ELR (cell line): Measurements from ENCODE around the gene ZFP69.
"Not testable (repeated sequence)": the region's sequence is repeated elsewhere in the genome, so short reads cannot be mapped to it uniquely, and the experiment has no call there.

Source experiments
- DNase-seq: peaks from one replicate; pipeline ENCODE4 v3.0.0-alpha.2; 2015; ENCODE audit warnings: low read depth

Gene ZFP69

DNA sequence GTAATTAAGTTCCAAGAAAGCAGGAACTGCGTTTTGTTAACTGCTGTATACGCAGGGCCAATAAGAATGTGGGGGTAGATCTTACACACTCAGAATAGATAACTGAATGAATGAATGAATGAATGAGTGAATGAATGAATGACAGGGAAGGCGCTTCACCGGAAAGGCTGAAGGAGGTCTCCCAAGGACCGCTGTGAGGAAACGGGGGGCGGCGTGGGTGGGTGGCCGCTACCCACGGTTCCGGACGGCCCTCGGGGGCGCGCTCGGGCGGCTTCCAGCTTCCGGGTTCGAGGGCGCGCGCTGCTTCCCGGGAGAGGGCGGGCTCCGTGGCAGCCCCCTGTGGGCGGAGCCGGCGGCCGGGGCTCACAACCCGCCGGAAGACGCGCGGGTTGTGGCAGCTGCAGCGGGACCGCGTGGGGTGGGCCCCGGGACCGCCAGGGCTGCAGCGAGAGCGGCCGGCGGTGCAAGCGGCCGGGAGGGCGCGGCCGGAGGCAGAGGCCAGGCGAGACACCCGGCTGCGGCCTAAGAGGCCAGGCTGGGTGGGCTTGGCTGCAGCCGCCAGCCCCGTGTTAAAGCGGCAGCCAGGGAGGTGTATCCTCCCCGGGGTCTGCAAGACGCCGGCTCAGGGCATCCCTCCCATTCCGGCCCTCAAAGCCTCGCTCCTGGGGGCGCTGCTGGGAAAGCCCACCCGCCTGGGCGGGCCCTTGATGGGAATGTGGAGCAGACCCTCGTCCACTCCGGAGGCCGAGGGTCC is at the start of gene ZFP69:
Gene ZFP69 (plus strand): TSS at position 367 of the 754 bp plus-strand sequence. CDS start 2,072 bp downstream, outside the sequence.
- DNase-seq = peak; percentile 81

DNA sequence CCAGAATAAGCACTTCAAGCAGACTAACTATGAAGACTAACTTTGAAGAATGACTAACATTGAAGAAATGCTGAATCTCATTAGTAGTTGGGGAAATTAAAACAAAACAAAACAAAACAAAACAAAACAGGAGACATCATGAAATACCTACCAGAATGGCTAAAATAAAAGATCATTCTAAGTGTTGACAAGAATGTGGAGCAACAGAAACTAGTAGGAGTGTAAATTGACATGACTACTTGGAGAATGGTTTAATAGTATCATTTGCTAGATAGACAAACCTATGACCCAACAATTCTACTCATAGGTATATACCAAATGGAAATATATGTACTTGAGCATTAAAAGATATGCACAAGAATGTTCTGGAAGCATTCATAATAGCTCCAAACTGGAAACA is 45.7 kb upstream of the ZFP69 start:
- no peak for DNase-seq

DNA sequence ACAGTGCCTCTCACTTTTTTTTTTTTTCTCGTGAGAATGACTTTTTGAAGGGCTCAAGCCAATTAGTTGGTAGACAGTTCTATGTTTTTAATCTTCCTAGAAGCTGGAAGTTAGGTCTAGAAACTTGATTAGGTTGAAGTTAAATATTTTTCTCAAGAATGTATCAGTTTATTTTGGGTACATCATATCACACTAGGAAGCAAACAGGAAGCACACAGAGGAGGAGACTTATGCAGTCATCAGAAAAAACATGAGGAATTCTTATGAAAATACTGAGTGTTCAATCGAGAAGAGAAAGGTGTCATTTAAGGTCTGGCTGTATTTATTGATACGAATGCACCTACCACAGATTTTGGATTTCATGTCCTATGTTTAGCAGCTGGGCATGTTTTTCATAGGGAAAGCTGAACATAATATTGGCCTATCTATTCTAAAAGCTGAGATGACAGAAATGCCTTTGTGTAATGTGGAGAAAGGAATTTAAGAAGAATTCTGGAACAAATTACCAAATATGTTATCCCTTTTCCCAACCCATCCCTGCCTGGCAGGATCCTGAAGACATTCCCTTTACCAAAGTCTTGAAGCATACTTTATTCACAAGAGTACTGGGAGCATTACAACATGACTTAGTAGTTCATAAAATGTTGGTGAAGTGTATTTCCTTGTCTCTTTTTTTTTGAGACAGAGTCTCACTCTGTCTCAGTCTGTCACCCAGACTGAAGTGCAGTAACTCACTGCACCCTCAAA is 44.3 kb upstream of the ZFP69 start:
- DNase-seq = no peak

DNA sequence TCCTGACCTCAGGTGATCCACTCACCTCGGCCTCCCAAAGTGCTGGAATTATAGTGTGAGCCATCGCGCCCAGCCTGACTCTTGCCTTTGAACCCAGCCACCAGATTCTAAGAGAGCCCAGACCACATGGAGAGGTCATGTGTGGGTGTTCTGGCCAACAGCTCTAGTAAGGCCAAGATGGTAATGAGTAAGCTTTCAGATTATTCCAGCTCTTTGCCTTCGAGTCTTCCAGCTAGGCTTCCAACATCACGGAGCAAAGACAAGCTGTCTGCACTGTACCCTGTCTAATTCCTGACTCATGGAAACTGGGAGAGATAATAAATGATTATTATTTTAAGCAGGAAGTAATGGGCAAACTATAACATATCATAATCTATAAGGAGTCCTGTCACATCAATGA is 41.6 kb upstream of the ZFP69 start:
- no peak for DNase-seq

DNA sequence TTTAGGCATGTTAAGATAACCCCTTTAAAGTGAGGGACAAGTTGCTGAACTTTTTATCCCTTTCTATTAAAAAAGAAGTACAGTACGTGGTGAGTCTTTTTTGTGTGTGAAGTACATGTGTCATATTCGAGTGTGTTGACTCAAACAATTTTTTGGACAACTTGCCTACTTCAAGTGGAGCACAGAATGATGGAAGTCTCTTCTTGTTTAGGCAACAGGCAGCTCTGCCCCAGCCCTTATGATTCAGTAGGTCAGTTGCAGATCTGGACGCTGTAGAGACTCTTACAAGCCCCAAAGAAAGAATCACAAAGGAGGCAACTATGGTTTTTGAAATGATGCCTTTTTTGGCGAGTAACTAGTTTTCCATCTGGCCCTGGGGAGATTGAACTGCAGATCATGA is 41.2 kb upstream of the ZFP69 start:
- DNase-seq = no peak

DNA sequence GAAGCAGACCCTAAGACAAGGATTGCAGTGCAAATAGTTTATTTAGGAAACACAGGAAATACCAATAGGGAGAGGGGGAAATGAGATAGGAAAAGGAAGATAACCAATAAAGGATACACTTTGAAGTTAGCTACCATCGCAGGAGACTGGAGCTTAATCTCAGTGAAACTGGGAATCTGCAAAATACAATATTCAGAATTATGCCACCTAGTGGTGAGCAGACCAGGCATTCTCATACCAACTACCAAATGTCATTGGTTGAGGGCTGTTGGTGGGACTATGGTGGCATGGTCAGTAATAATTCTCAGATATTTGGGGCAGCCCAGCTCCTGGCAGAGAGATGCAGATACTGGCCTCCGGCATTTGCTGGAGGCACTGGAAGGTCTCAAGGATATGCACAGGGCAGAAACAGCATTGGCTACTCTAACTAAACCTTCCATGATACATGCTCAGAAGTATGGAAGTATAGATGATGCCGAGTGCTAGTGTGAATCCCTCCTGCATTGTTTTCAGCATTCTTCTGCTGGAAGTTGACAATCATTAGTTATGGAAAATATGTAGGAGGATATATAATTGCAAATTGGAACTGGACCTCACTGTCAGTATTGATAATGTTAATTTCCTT is 38.6 kb upstream of the ZFP69 start:
- DNase-seq = peak; percentile 52

DNA sequence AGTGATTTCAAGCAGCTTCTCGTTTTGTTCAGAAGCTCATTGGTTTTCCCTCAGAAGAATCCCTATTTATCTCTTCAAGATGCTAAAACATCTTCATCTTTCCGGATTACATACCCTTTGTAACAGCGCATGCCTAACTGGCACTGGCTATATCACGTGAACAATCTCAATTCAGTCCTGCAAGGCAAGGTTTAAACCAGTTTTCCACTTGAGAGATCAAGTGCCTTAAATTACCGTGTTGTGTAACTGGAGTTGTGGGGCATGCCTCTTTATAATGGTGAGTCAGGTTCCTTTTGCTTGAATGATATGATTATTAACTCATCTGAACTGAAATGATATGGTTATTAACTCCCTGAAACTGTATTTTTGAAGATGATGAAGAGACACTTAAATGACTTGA is 37.8 kb upstream of the ZFP69 start:
- DNase-seq = no peak

DNA sequence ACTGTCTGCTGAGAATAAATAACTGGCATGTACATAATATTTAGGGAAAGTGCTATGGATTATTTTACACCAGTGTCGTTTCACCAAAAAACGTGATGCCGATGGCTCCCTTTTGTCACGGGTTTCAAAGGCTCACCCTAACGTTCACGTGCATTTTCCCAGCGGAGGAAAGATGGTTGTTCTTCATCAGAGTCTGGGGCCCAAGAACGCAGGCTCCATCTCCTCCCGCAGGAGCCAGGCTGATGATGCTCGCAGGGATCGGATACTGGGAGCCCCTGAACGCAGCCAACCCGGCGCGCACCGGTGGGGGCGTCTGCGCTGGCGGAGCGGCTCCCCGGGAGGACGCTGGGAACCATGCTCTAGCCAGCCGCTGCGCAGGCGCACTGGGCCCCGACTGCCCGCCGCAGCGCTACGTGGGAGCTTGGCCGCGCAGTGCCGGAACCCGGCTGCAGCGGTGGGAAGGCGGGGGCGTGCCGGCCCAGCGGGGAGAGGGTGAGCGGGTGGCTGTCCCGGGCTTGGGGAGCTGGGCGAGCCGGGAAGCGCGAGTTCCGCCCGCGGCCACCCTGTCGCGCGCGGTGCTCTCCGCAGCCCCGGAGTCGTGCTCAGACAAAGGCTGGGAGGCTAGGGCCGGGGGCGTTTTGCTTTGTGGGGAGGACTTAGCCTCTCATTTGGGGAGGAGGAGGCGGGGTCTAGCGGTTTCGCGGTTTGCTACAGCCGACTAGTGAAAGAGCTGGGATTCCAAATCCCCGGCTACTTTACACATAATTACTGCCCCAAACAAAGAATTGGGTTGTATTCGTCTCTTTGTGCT is 27.2 kb upstream of the ZFP69 start, which contains the start of gene ZFP69B:
Gene ZFP69B (plus strand): TSS at position 793 of the 811 bp plus-strand sequence. CDS start 486 bp downstream, outside the sequence.
- DNase-seq = peak; percentile 94

DNA sequence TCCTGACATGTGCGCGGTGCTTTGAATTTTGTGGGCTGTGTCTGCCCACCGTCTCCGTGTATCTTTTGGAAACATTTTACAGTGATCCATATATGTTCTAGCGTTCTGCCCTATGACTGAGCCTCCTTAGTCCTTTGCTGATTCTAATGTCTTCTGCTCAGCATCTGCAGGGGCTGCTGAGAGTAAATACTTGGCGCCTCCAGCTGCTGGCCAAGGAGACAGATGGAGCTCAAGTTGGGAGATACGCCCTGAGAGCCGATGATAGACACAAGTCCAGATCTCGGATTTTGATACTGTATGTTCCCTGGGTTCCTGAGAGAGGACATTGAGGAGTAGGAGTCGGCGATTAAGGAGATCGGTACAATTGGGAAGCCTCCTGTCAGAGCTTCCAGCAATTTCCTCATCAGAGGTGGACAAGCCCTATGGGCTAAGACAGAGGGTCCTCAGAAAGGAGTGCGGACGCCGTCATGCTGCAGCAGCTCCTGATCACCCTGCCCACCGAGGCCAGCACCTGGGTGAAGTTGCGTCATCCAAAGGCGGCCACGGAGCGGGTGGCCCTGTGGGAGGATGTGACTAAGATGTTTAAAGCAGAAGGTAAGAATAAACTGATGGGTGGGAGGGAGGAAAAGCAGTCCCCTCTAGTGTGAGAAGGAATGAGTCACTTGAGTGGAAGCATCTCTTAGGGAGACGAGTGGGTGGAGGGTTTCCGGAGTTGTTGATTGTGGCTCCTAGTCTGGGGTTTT is 26.4 kb upstream of the ZFP69 start:
- peak; percentile 88 for DNase-seq

DNA sequence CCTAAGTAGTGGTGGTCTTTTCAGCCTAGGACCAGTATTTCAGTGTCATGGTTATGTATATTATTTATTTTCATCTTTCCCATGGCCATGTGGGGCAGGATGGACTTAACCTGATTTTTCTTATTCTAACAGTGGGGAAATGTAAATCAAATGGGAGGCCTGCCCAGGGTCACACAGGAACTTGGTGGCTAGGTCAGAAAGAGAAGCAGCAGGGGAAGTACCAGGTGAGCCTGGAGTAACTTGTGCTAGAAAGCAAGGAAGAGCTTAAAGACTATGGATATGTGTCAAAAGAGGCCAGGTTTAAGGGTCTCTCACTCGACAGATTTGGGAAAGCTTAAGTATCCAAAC is 25.9 kb upstream of the ZFP69 start:
- DNase-seq = no peak

DNA sequence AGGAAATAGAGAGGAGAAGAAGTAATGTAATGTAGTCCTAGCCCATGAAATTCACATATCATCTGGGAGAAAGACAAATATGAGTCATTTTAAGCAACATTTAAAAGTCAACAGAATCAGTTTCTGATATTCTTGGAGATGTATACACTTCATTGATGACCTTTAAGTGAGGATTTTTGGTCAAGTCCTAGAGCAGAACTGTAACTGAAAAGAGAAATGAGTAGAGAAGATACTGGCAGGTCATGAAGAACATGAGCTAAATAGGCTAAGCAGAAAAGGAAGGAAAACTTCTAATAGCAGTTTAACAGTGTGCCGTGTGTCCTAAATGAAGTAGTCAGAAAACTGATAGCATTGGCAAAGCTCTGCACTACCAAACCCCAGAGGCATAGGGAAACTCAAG is 22.2 kb upstream of the ZFP69 start:
- DNase-seq = no peak

DNA sequence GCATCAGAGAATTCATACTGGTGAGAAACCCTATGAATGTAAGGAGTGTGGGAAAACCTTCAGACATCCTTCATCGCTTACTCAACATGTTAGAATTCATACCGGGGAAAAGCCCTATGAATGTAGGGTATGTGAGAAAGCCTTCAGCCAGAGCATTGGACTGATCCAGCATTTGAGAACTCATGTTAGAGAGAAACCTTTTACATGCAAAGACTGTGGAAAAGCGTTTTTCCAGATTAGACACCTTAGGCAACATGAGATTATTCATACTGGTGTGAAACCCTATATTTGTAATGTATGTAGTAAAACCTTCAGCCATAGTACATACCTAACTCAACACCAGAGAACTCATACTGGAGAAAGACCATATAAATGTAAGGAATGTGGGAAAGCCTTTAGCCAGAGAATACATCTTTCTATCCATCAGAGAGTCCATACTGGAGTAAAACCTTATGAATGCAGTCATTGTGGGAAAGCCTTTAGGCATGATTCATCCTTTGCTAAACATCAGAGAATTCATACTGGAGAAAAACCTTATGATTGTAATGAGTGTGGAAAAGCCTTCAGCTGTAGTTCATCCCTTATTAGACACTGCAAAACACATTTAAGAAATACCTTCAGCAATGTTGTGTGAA is 14.0 kb upstream of the ZFP69 start:
- DNase-seq = peak; percentile 31

DNA sequence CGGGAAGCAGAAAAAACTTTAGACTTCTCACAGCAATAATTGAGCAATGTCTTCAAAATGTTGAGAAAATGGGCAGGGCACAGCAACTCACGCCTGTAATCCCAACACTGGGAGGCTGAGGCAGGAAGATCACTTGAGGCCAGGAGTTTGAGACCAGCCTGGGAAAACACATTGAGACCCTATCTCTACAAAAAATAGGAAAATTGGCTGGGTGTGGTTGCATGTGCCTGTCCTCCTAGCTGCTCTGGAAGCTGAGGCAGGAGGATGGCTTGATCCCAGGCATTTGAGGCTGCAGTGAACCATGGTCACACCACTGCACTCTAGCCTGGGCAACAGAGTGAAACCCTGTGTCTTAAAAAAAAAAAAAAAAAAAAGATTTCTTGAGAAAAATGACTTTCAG is 7.8 kb upstream of the ZFP69 start:
- DNase-seq = no peak

DNA sequence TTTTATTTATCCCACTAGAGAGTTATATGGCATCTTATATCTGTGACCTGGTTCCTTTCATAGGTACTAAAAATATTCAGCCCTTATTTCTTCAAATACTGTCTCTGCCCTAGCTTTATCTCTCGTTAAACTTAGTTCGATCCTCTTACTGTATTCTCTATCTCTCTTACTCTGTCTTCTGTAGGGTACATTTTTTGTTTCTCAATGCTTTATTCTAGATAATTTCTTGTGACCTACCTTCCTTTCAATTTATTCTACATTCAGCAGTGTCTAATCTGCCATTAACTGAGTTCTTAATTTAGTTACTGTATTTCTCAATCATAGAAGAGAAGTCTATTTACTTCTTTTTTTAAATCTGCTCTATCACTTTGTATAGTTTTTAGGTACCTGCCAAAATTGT is 1.8 kb upstream of the ZFP69 start:
- no peak for DNase-seq

DNA sequence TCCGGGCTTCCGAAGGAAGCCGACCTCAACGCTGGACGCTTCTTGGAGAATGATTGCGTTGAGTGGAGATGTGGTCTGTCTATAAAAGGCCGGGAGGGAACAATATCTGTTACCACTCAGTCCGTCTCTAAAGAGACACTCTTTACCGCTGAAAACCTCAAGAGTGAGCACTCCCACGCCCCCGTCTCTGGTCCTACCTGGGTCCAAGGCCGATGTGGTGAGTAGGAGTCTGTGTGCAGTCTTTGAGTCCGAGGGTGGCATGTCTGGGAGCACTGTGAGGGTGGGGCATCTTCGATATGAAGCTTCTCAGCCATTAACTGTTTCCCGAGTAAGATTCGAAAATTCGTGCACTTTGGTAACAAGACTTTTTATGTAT is 576 bp downstream of the ZFP69 start:
- DNase-seq = peak; percentile 40

DNA sequence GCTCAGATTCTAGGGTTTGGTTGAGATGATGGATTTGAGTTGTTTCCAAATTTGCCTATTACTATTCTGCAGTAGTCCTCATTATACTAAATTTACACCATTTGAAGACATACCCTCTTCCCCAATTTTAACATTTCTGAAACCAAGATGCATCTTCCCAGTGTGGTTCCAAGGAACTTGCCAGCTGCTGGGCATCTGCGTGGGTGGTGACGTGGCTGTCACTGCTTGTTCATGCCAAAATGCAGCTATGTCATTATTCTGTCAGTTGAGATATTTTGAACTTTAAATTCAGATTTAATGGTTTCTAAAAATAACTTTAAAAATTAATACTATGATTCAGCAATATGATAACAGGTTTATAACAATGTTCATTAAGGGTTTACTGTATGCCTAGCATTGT is 1.2 kb downstream of the ZFP69 start:
- DNase-seq = no peak

DNA sequence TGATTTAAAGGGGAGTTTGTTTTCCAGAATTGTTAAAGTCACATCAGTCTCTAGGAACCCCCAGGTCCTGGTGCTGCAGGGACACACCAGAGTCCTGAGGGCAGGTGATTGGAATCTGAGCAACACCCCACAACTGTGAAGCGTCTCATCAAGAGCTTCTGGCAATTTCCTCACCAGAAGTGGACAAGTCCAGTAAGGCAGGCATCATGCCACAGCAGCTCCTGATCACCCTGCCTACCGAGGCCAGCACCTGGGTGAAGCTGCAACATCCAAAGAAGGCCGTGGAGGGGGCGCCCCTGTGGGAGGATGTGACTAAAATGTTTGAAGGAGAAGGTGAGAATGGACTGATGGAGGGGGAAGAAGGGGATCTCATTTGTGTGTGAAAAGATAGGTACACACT is 2.1 kb downstream of the ZFP69 start:
- no peak for DNase-seq

DNA sequence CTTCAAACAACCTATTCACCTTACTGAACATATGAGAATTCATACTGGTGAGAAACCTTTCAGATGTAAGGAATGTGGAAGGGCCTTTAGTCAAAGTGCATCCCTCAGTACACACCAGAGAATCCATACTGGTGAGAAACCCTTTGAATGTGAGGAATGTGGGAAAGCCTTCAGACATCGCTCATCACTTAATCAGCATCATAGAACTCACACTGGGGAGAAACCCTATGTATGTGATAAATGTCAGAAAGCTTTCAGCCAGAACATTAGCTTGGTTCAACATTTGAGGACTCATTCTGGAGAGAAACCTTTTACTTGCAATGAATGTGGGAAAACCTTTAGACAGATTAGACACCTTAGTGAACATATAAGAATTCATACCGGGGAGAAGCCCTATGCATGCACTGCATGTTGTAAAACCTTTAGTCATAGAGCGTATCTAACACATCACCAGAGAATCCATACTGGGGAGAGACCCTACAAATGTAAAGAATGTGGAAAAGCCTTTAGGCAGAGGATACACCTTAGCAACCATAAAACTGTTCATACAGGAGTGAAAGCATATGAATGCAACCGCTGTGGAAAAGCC is 18.3 kb downstream of the ZFP69 start:
- DNase-seq = peak; percentile 11

DNA sequence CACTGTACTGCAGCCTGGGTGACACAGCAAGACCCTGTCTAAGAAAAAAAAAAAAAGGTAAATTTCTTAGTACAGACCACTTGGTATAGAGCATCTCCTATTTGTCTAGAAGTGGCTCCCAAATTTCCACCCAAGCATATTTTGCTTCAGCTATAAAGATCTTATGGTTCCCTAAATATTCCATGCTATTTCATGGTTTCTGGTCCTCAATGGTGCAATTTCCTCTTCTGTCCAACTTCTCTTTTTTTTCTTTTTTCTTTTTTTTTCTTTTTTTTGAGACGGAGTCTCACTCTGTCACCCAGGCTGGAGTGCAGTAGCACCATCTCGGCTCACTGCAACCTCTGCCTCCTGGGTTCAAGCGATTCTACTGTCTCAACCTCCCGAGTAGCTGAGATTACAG is 25.6 kb downstream of the ZFP69 start:
- DNase-seq = not testable (repeated sequence)

DNA sequence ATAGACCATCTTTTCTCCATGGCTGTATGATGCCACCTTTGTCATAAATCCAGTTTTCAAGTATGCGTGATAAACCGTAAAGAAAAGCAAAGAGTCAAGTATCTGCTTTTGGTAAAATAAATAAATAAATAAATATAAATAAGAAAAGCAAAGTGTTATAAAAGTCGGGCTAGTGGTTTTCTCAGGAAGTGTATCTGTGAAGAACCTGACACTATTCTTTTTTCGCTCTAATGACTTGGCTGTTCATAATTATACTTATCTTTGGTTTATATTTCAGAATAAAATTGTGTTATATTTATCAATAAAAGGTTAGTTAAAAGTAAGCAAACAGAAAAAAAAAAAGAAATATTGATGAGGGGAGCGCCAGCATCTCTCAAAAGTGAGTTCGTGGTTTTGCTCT is 30.9 kb downstream of the ZFP69 start:
- no peak for DNase-seq
